HTERT RPE-1 (cell line): Measurements from ENCODE around the gene WNT9A.
"Not testable (repeated sequence)": the region's sequence is repeated elsewhere in the genome, so short reads cannot be mapped to it uniquely, and the experiment has no call there.

Experiments
- in situ Hi-C: fragments of 300-500 bp; cut with MboI; formaldehyde crosslinking; loops from 4 replicates; pipeline ENCODE4 v1.14.3; 2020; ENCODE audit warnings: low sequenced_read_pairs

The WNT9A gene, protein sequence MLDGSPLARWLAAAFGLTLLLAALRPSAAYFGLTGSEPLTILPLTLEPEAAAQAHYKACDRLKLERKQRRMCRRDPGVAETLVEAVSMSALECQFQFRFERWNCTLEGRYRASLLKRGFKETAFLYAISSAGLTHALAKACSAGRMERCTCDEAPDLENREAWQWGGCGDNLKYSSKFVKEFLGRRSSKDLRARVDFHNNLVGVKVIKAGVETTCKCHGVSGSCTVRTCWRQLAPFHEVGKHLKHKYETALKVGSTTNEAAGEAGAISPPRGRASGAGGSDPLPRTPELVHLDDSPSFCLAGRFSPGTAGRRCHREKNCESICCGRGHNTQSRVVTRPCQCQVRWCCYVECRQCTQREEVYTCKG

DNA sequence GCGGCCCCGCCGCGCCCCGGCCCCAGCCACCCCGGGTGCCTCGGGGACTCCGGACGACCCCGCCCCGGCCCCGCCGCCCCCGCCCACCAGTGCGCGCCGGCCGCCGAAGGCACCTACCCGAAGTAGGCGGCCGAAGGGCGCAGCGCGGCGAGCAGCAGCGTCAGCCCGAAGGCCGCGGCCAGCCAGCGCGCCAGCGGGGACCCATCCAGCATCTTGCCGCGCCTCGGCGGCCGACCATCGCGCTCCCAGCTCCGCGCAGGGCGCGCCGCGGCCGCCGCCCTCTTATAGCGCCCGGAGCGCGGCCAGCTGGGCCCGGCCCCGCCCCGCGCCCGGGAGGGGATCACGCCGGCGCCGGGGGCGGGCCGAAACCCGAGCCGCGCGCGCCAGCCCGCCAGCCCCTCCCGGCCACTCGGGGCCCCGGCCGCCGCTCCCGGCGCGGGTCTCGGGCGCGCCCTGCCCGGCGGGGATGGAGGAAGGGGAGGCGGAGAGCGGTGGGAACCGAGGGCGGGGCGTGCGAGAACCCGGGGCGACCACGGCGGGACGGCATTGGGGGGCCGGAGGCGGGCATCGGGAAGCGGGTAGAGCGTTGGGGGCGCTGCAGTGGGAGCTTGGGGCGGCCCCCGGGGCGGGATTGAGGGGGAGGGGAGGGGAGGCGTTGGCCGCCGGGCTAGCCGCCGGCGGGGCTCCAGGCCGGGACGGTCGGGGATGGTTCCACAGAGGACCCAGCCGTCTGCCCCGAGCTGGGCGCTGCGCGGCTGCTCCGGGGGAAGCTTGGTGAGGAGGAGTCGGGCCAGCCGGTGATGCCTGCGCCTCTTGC lies at the start of gene WNT9A:
TSS of gene WNT9A (minus strand) at position 257 of the 817 bp plus-strand sequence. CDS start at position 212, 45 bp downstream.
- in situ Hi-C loops: no loop called here

DNA sequence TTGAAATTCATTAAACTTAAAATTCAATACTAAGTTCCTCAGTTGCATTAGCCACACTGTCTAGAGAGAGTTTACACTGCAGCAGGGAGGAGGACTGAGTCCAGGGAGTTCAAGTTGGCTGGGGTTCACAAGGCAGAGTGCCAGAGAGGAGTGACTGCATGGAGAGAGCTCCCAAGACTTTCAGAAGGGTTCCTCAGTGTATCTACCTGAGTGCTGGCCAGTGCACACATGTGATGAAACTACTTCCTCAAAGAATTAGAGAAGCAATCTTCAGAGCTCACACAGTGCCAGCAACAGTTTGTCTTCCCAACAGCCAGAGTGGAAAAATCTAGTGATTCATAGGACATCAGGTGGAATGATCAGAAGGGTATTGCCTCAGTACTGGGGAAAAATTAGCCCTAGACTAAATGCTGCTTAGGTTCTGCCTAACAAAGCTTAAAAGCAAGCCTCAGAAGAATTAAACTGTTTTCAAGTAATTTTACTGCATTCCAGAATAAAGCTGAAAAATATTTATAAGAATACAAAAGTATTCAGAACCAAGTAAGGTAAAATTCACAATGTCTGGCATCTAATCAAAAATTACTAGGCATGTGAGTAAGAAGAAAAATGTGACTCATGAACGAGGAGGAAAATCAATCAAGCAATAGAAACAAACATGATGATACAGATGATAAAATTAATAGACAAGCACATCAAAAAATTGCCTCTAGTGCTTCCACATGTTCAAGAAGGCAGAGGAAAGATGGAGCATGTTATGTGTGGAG lies 48.6 kb upstream of the WNT9A start:
- in situ Hi-C loops: no loop called here

DNA sequence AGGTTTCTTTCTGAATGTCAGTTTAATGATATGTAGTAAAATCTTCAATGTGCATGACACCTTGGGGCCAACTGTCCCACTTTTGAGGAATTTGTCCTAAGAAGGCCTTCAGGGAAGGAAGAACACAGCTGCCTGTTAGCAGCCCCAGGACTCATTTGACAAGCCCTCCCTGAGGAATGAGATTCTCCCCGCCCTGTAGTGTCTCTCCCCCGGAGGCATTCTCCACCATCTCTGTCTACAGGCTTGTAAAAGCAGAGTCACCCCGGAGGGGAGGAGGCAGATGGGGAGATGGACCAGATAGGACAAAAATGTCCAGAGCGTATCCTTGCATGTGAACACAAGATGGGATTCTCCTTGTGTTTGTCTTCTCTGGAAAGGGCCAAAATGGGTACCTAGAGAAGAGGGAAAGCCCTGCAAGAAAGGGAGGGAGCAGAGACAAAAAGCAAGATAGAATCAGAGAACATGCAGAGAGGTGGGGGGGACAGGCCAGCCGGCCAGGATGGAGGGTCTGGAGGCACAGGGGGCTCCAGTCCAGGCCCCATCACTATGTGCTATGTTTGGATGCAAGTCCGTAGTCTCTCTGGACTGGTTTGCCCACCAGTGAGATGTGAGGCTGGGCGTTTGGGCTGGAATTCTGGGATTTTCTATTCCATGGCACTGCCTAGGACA lies 47.0 kb upstream of the WNT9A start:
- in situ Hi-C loops: no loop called here

DNA sequence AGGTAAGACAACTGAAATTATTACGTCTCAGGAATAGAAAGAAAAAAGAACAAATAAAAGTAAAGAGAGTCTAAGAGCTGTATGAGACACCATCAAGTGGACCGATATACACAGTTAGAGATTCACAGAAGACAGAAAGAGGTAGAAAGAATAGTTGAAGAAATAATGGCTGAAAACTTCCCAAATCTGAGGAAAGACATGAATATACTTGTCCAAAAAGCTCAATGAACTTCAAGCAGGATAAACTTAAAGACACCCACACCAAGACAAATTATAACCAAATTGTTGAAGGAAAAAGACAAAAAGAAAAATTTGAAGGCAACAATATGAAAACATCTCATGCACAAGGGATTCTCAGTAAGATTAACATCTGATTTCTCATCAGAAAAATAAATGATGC lies 39.4 kb upstream of the WNT9A start:
- in situ Hi-C loops: no loop called here

DNA sequence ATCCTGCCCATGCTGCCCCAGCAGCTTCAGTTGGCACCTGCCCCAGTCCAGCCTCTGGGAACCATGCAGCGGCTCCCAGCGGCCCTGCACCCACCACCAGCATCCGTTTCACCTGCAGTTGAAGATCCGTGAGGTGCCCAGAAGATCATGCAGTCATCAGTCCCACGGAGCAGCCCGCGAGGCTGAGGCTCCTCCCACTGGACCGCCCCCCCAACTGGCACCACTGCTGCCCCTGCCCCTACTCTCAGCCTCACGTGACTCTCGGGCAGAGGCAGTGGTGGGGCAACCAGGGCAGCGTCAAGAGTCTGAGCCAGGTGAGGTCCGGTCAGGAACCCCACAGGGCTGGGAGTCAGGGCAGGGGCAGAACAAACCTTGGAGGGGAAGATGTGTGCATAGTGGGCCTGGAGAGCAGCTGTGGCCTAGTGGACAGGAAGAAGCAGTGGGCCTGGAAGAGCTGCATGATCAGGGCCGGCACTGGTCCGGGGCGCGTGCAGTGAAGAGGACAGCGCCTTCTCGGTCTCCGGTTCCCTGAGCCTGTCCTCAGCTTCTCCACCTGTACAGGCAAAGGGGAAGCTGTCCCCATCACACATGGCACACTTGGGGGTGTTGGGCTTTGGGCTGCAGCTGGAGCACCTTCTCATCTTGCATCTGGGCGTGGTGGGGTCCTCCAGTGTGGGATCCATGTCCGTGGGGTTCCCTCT lies 28.0 kb upstream of the WNT9A start:
- in situ Hi-C loops: not testable (repeated sequence)

DNA sequence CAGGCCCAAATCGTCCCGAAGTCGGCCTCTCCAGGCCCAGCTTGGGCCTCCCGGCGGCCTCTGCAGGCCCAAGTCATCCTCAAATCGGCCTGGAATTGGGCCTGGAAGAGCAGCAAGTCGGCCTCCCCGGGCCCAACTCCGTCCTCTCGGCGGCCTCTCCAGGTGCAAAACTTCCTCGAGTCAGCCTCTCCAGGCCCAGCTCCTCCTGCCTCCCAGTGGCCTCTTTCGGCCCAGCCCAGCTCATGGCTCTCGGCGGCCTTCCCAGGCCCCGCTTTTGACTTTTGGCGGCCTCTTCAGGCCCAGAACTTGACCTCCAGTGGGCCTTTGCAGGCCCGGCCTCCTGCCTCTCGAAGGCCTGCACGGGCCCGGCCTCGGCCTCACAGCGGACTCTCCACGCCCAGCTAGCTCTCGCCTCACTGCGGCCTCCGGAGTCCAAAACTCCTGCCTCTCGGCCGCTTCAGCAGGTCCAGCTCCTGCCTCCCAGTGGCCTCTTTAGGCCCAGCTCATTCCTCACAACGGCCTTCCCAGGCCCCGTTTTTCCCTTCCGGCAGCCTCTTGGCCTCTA lies 26.1 kb upstream of the WNT9A start:
- in situ Hi-C loops: not testable (repeated sequence)

DNA sequence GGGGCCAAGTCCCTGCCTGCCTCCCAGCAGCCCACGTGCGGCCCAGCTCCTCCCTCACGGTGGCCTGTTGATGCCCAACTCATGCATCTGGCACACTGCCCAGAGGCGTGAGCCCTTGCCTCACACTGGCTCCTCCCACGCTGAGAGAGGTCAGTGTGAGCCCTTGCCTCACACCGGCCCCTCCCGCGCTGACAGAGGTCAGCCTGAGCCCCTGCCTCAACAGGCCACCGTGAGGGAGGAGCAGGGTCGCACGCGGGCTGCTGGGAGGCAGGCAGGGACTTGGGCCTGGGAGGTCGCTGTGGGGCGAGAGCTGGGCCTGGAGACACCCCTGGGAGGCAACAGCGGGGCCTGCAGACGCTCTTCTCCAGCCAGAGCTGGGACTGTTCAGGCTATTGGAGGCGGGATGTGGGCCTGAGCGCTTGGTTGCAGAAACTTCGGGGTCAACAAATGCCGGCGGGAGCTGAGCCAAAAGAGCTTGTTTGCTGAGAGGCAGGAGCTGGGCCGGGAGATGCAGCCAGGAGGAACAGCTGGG lies 25.2 kb upstream of the WNT9A start:
- in situ Hi-C loops: not testable (repeated sequence)

DNA sequence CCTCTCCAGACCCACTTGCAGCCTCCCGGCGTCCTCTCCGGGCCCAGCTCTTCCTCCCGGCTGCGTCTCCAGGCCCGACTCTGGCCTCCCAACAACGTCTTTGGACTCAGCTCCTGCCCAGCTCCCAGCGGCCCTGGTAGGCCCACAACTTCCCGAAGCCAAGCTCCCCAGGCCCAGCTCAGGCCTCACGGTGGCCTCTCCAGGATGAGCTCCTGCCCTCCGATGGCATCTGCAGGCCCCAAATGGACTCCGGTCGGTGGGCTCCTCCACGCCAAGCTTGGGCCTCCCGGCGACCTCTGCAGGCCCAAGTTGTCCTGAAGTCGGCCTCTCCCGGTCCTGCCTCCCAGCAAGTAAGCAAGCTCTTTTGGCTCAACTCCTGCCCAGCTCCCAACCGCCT lies 24.5 kb upstream of the WNT9A start:
- in situ Hi-C loops: not testable (repeated sequence)

DNA sequence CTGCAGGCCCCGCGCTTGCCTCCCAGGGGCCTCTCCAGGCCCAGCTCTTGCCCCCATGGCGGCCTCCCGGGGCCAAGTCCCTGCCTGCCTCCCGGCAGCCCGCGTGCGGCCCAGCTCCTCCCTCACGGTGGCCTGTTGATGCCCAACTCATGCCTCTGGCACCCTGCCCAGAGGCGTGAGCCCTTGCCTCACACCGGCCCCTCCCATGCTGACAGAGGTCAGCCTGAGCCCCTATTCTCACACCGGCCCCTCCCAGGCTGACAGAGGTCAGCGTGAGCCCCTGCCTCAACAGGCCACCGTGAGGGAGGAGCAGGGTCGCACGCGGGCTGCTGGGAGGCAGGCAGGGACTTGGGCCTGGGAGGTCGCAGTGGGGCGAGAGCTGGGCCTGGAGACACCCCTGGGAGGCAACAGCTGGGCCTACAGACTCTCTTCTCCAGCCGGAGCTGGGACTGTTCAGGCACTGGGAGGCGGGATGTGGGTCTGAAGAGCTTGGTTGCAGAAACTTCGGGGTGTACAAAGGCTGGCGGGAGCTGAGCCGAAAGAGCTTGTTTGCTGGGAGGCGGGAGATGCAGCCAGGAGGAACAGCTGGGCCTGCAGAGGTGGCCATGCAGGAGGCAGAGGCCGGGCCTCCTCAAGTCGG lies 24.0 kb upstream of the WNT9A start:
- in situ Hi-C loops: not testable (repeated sequence)

DNA sequence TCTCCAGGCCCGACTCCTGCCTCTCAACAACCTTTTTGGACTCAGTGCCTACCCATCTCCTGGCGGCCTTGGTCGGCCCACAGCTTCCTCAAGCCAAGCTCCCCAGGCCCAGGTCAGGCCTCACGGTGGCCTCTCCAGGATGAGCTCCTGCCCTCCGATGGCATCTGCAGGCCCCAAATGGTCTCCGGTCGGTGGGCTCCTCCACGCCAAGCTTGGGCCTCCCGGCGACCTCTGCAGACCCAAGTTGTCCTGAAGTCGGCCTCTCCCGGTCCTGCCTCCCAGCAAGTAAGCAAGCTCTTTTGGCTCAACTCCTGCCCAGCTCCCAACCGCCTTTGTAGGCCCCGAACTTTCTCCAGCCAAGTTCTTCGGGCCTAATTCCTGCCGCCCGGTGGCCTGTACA lies 23.5 kb upstream of the WNT9A start:
- in situ Hi-C loops: not testable (repeated sequence)

DNA sequence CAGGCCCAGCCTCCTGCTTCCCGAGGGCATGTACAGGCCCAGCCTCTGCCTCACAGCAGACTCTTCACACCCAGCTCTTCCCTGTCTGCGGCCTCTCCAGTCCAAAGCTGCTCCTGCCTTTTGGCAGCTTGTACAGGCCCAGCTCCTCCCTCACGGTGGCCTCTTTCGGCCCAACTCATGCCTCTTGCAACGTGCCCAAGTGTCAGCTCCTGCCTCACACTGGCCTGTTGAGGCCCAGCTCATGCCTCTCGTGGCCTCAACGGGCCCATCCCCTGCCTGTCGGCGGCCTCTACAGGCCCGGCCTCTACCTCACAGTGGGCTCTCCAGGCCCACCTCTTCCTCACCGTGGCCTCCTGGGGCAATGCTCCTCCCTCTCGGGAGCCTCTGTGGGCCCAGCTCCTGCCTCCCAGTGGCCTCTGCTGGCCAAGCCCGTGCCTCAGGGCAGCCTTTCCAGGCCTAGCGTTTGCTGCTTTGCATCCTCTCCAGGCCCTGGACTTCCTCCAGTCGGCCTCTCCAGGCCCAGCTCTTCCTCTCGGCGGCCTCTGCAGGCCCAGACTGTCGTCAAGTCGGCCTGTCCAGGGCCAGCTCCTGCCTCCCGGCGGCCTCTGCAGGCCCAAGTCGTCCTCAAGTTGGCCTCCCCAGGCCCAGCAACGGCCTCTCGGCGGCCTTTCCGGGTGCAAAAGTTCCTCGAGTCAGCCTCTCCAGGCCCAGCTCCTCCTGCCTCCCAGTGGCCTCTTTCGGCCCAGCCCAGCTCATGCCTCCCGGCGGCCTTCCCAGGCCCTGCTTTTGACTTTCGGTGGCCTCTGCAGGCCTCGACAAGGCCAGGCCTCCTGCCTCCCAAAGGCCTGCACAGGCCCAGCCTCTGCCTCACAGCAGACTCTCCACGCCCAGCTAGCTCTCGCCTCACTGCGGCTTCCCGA lies 22.6 kb upstream of the WNT9A start:
- in situ Hi-C loops: not testable (repeated sequence)

DNA sequence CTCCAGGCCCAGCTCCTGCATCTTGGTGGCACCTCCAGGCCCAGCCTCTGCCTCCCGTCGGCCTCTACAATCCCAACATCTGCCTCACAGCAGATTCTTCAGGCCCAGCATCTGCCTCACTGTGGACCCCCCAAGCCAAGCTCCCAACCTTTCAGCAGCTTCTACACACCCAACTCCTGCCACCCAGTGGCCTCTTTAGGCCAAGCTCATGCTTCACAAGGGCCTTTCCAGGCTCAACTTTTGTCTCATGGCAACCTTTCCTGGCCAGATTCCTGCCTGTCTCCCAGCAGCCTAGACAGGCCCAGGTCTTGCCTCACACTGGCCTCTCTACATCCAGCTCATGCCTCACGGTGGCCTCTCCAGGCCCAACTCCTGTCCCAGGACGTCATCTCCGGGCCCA lies 20.1 kb upstream of the WNT9A start:
- in situ Hi-C loops: not testable (repeated sequence)

DNA sequence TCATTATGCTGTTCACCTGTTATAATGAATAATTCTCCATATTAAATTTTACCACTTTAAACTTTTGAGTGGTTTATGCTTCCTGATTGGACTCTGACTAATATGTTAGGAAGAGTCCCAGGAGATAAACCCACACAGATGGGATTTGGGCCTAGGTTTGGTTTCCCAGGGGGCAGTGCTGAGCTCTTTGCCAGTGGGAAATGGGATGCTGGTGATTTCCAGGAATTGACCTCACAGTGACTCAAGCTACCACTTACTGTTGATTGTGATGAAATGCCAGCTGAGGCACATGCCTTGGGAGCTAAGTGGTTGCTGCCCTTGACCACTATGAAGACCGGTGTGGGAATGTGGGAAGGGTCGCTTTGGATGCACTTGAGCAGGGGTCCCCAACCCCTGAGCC lies 19.0 kb upstream of the WNT9A start:
- in situ Hi-C loops: not testable (repeated sequence)

DNA sequence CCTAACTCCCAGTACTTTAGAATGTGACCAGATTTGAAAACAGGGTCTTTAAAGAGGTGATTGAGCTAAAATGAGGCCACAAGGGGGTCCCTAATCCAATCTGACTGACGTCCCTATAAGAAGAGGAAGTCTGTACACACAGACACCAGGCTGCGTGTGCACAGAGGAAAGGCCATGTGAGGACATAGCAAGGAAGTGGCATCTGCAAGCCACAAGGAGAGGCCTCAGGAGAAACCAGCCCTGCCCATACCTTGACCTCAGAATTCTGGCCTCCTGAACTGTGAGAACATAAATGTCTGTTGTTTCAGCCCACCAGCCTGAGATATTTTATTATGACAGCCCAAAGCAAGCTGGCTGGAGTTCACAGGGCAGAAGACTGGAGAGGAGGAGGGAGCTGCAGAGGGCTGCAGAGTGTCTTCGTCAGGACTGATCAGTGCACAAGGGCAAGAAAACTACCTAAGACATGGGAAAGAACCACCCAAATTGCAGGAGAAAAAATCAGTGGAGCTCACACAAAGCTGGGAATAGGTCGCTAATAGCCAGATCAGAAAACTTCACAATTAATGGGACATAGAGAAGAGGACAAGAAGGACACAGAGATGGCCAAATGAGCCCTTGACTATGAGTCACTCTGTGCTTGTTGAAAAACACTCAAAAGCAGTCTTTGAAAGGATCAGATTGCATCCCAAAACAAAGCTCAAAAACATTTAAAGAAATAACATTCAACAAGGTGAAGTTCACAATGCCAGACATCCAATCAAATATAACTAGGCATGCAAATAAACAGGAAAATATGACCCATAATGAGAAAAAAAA lies 14.1 kb upstream of the WNT9A start:
- in situ Hi-C loops: no loop called here

DNA sequence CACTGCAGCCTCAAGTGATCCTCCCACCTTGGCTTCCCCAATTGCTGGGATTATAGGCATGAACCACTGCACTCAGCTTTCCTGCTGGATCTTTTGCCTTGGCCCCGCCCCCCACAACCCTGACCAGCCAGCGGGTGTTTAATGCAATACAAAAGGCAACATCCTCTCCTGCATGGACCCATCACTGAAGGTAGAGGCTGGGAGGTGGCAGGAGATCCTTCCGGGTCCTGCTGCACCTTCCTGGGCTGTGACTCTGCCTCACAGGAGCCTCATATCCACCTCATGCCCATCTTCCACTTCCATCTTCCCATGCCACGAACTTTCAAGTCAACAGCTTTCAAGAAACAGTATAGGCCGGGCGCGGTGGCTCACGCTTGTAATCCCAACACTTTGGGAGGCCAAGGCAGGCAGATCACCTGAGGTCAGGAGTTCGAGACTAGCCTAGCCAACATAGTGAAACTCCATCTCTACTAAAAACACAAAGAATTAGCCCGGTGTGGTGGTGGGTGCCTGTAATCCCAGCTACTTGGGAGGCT lies 11.7 kb upstream of the WNT9A start:
- in situ Hi-C loops: no loop called here

DNA sequence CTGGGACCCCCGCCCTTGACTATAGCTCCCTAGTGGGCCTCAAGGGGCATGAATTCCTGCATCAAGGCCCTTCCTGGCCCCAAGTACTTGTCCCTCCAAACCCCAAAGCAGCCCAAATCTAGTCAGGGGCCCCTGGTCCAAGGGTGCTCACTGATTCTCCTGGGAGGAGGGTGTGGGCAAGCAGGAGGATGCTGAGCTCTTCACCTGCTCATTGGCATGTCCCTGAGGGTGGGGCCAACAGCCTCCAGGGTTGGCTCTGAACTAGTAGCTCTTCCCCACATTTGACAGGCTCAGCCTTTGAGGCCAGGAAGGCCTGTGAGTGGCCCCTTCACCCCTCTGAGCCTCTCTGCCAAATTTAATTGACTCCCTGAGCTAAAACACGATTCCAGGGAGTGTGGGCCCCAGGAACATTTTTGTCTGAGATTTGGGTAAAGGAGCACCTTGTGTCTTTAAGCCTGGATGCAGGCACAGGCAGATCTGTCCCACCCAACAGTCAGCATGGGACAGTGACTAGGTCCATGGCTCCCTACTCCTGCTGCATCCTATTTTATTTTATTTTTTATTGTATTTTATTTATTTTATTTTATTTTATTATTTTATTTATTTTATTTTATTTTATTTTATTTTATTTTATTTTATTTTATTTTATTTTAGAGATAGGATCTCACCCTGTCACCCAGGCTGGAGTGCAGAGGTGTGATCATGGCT lies 11.0 kb upstream of the WNT9A start:
- in situ Hi-C loops: no loop called here
